ENCODE data around the gene RARRES2. TPM values are rescaled to one million over a fixed set of nuclear protein-coding genes. Genes with fewer than 3 reads are reported as not detected.
A peak's percentile ranks its signal among the peaks of the same experiment; 100 is the strongest.
"Not testable (repeated sequence)": the region's sequence is repeated elsewhere in the genome, so short reads cannot be mapped to it uniquely, and the experiment has no call there.

Gene RARRES2
- 31.3 TPM for polyA plus RNA-seq (2013, experiment 1 of 2)
- 25.7 TPM for polyA plus RNA-seq (2013, experiment 2 of 2)

GRCh38 chr7:150341263-150342120 lies at the start of gene RARRES2:
RARRES2 (minus strand) TSS chr7:150341629; CDS start chr7:150340609, 1,020 bp downstream.
- Histone ChIP-seq H3K36me3 (ENCODE audit: control insufficient read depth, insufficient read depth, low read length) (peaks cover 15% of the 10 kb centered on the region), H3K4me3 (ENCODE audit: extremely low read depth, insufficient read depth, low read length, poor library complexity, severe bottlenecking) (peak within 1 kb of the TSS; percentile 45), H3K9me3 (ENCODE audit: control insufficient read depth, low read length) (no peaks in the 10 kb centered on the region), H3K27ac (ENCODE audit: low read depth, low read length, severe bottlenecking) (no peak within 1 kb of the TSS), H3K4me1 (ENCODE audit: control insufficient read depth, insufficient read depth, low read length, poor library complexity, severe bottlenecking) (peaks cover 17% of the 10 kb centered on the region)
- WGBS, 2 experiments (ENCODE audit: insufficient coverage in 2 of 2) = 2 to 3% methylated on average over 29 to 43 of the region's 49 CpGs

- Histone ChIP-seq H3K36me3 (ENCODE audit: control insufficient read depth, insufficient read depth, low read length) (peaks cover 47% of the 10 kb centered on the region), H3K9me3 (ENCODE audit: control insufficient read depth, low read length) (no peaks in the 10 kb centered on the region), H3K27ac (ENCODE audit: low read depth, low read length, severe bottlenecking) (no peak overlapping the region), H3K4me3 (ENCODE audit: extremely low read depth, insufficient read depth, low read length, poor library complexity, severe bottlenecking) (no peak overlapping the region), H3K4me1 (ENCODE audit: control insufficient read depth, insufficient read depth, low read length, poor library complexity, severe bottlenecking) (no peaks in the 10 kb centered on the region)
- WGBS, 2 experiments (ENCODE audit: insufficient coverage in 2 of 2) = 95 to 96% methylated on average over 7 of the region's 7 CpGs
These were observed 48.8 kb upstream of the RARRES2 start for GRCh38 chr7:150390205-150390604.

GRCh38 chr7:150389532-150389816 lies 48.0 kb upstream of the RARRES2 start:
- Histone ChIP-seq H3K4me3 (ENCODE audit: extremely low read depth, insufficient read depth, low read length, poor library complexity, severe bottlenecking) (no peak overlapping the region), H3K27ac (ENCODE audit: low read depth, low read length, severe bottlenecking) (no peak overlapping the region), H3K4me1 (ENCODE audit: control insufficient read depth, insufficient read depth, low read length, poor library complexity, severe bottlenecking) (peaks cover 4% of the 10 kb centered on the region), H3K36me3 (ENCODE audit: control insufficient read depth, insufficient read depth, low read length) (peaks cover 51% of the 10 kb centered on the region), H3K9me3 (ENCODE audit: control insufficient read depth, low read length) (no peaks in the 10 kb centered on the region)
- WGBS, 2 experiments (ENCODE audit: insufficient coverage in 2 of 2) = 86% methylated on average over 1 of the region's 5 CpGs; no CpG with 5 or more reads in 1 of the 2 experiments

- Histone ChIP-seq H3K9me3 (ENCODE audit: control insufficient read depth, low read length) (no peaks in the 10 kb centered on the region), H3K4me1 (ENCODE audit: control insufficient read depth, insufficient read depth, low read length, poor library complexity, severe bottlenecking) (peaks cover 8% of the 10 kb centered on the region), H3K36me3 (ENCODE audit: control insufficient read depth, insufficient read depth, low read length) (peaks cover 51% of the 10 kb centered on the region), H3K27ac (ENCODE audit: low read depth, low read length, severe bottlenecking) (no peak overlapping the region), H3K4me3 (ENCODE audit: extremely low read depth, insufficient read depth, low read length, poor library complexity, severe bottlenecking) (no peak overlapping the region)
- 90% methylated on average over 17 to 19 of the region's 20 CpGs for WGBS, 2 experiments (ENCODE audit: insufficient coverage in 2 of 2)
These were observed 47.5 kb upstream of the RARRES2 start for GRCh38 chr7:150388709-150389531.

GRCh38 chr7:150388306-150388705 lies 46.9 kb upstream of the RARRES2 start:
- H3K4me3 ChIP-seq (ENCODE audit: extremely low read depth, insufficient read depth, low read length, poor library complexity, severe bottlenecking) = no peak overlapping the region
- peaks cover 12% of the 10 kb centered on the region for H3K4me1 ChIP-seq (ENCODE audit: control insufficient read depth, insufficient read depth, low read length, poor library complexity, severe bottlenecking)
- H3K9me3 ChIP-seq (ENCODE audit: control insufficient read depth, low read length) = no peaks in the 10 kb centered on the region
- 87 to 91% methylated on average over 7 of the region's 7 CpGs for WGBS, 2 experiments (ENCODE audit: insufficient coverage in 2 of 2)
- no peak overlapping the region for H3K27ac ChIP-seq (ENCODE audit: low read depth, low read length, severe bottlenecking)
- peaks cover 51% of the 10 kb centered on the region for H3K36me3 ChIP-seq (ENCODE audit: control insufficient read depth, insufficient read depth, low read length)

GRCh38 chr7:150385884-150386283 lies 44.5 kb upstream of the RARRES2 start:
- H3K27ac ChIP-seq (ENCODE audit: low read depth, low read length, severe bottlenecking); H3K9me3 ChIP-seq (ENCODE audit: control insufficient read depth, low read length); H3K4me3 ChIP-seq (ENCODE audit: extremely low read depth, insufficient read depth, low read length, poor library complexity, severe bottlenecking): not testable (repeated sequence)
- WGBS, 2 experiments (ENCODE audit: insufficient coverage in 2 of 2) = 93 to 94% methylated on average over 2 to 5 of the region's 6 CpGs
- Histone ChIP-seq H3K4me1 (ENCODE audit: control insufficient read depth, insufficient read depth, low read length, poor library complexity, severe bottlenecking) (peaks cover 29% of the 10 kb centered on the region), H3K36me3 (ENCODE audit: control insufficient read depth, insufficient read depth, low read length) (peaks cover 54% of the 10 kb centered on the region)

GRCh38 chr7:150385302-150385723 lies 43.9 kb upstream of the RARRES2 start:
- H3K36me3 ChIP-seq (ENCODE audit: control insufficient read depth, insufficient read depth, low read length) = peaks cover 50% of the 10 kb centered on the region
- H3K27ac ChIP-seq (ENCODE audit: low read depth, low read length, severe bottlenecking) = no peak overlapping the region
- WGBS, 2 experiments (ENCODE audit: insufficient coverage in 2 of 2) = 83 to 88% methylated on average over 12 to 14 of the region's 14 CpGs
- no peak overlapping the region for H3K4me3 ChIP-seq (ENCODE audit: extremely low read depth, insufficient read depth, low read length, poor library complexity, severe bottlenecking)
- H3K4me1 ChIP-seq (ENCODE audit: control insufficient read depth, insufficient read depth, low read length, poor library complexity, severe bottlenecking) = peaks cover 35% of the 10 kb centered on the region
- H3K9me3 ChIP-seq (ENCODE audit: control insufficient read depth, low read length) = no peaks in the 10 kb centered on the region

GRCh38 chr7:150384406-150385301 lies 43.2 kb upstream of the RARRES2 start:
- Histone ChIP-seq H3K9me3 (ENCODE audit: control insufficient read depth, low read length) (no peaks in the 10 kb centered on the region), H3K36me3 (ENCODE audit: control insufficient read depth, insufficient read depth, low read length) (peaks cover 43% of the 10 kb centered on the region), H3K4me1 (ENCODE audit: control insufficient read depth, insufficient read depth, low read length, poor library complexity, severe bottlenecking) (peaks cover 35% of the 10 kb centered on the region), H3K4me3 (ENCODE audit: extremely low read depth, insufficient read depth, low read length, poor library complexity, severe bottlenecking) (no peak overlapping the region), H3K27ac (ENCODE audit: low read depth, low read length, severe bottlenecking) (peak overlapping the region; percentile 66)
- 87 to 89% methylated on average over 8 to 11 of the region's 15 CpGs for WGBS, 2 experiments (ENCODE audit: insufficient coverage in 2 of 2)

GRCh38 chr7:150383710-150384397 lies 42.4 kb upstream of the RARRES2 start:
- Histone ChIP-seq H3K4me3 (ENCODE audit: extremely low read depth, insufficient read depth, low read length, poor library complexity, severe bottlenecking) (no peak overlapping the region), H3K4me1 (ENCODE audit: control insufficient read depth, insufficient read depth, low read length, poor library complexity, severe bottlenecking) (peaks cover 35% of the 10 kb centered on the region), H3K36me3 (ENCODE audit: control insufficient read depth, insufficient read depth, low read length) (peaks cover 35% of the 10 kb centered on the region), H3K9me3 (ENCODE audit: control insufficient read depth, low read length) (no peaks in the 10 kb centered on the region), H3K27ac (ENCODE audit: low read depth, low read length, severe bottlenecking) (peak overlapping the region; percentile 66)
- 47 to 55% methylated on average over 14 to 17 of the region's 22 CpGs for WGBS, 2 experiments (ENCODE audit: insufficient coverage in 2 of 2)

GRCh38 chr7:150382844-150383225 lies 41.4 kb upstream of the RARRES2 start:
- no peak overlapping the region for H3K4me3 ChIP-seq (ENCODE audit: extremely low read depth, insufficient read depth, low read length, poor library complexity, severe bottlenecking)
- H3K4me1 ChIP-seq (ENCODE audit: control insufficient read depth, insufficient read depth, low read length, poor library complexity, severe bottlenecking) = peaks cover 39% of the 10 kb centered on the region
- 70 to 92% methylated on average over 2 to 3 of the region's 4 CpGs for WGBS, 2 experiments (ENCODE audit: insufficient coverage in 2 of 2)
- H3K27ac ChIP-seq (ENCODE audit: low read depth, low read length, severe bottlenecking) = no peak overlapping the region
- H3K9me3 ChIP-seq (ENCODE audit: control insufficient read depth, low read length) = no peaks in the 10 kb centered on the region
- peaks cover 25% of the 10 kb centered on the region for H3K36me3 ChIP-seq (ENCODE audit: control insufficient read depth, insufficient read depth, low read length)

Data from mesodermal cell (in vitro differentiated cells).